ENCODE results near the gene RNF207.

GRCh38 chr1:6158181-6158580 lies 47.7 kb upstream of the RNF207 start:
- TF ChIP-seq CTCF (IDR thresholded peaks at IDR 0.05) (no peak), POLR2A (IDR thresholded peaks at IDR 0.05) (no peak), POLR2AphosphoS5 (IDR thresholded peaks at IDR 0.05) (no peak), EP300 (IDR thresholded peaks at IDR 0.05) (no peak)
